Right lobe of liver (tissue), 6 donors: ENCODE measurements around the gene OSBPL3. TPM values are rescaled to one million over a fixed set of nuclear protein-coding genes. Genes with fewer than 3 reads are reported as not detected.

Experiments used
- ATAC-seq, 4 donors: fragments of 200-7000 bp; cut with Tn5 transposase; one replicate each; pipeline ENCODE4 v1.9.1; 2020; ENCODE audit warnings: mild to moderate bottlenecking in 4 of 4, moderate library complexity in 4 of 4
- DNase-seq, 3 donors: peaks; one replicate each; pipeline ENCODE4 v3.0.0-alpha.2; 2020
- H3K27ac ChIP-seq, 3 donors: fragments of 200-600 bp; one replicate each; pipeline ENCODE4 v1.8.0; 2022
- H3K27me3 ChIP-seq, 2 donors: fragments of 200-600 bp; one replicate each; pipeline ENCODE4 v1.8.0; 2022
- H3K36me3 ChIP-seq, 4 donors: fragments of 200-600 bp; sonication (generic) in 1 of 4; one replicate each; pipeline versions ENCODE4 v1.5.1 to v1.8.0; 2017 to 2022; ENCODE audit warnings: control low read depth in 1 of 4
- H3K4me1 ChIP-seq, 4 donors: fragments of 200-600 bp; sonication (generic) in 1 of 4; one replicate each; pipeline versions ENCODE4 v1.5.1 to v1.8.0; 2017 to 2022; ENCODE audit warnings: control low read depth in 1 of 4
- H3K4me3 ChIP-seq, 3 donors: fragments of 200-600 bp; one replicate each; pipeline ENCODE4 v1.8.0; 2022
- H3K9me3 ChIP-seq, 4 donors: fragments of 200-600 bp; sonication (generic) in 1 of 4; one replicate each; pipeline versions ENCODE4 v1.5.1 to v1.8.0; 2017 to 2022; ENCODE audit warnings: control low read depth in 1 of 4
- POLR2A ChIP-seq: fragments of 450-650 bp; IDR thresholded peaks from one replicate; pipeline ENCODE4 v1.6.1; 2017; ENCODE audit warnings: antibody characterized with exemption, mild to moderate bottlenecking
- WGBS: methylation state at CpG from one replicate; pipeline ENCODE4 v1.1.6; 2018; ENCODE audit warnings: low coverage, low lambda C conversion rate; ENCODE audit not compliant: insufficient coverage; ENCODE audit errors: missing lambda C conversion rate; 5-methylcytosine and 5-hydroxymethylcytosine counted together
- intact Hi-C, 2 donors: fragments of 100-400 bp; cut with DNase I; formaldehyde crosslinking; loops; one replicate each; pipeline versions ENCODE4 v1.11.2 to v1.14.1; 2022
- total RNA-seq, 6 experiments: library from RNA; depleted of rRNA in 2 of 6; stranded (reverse); fragments of >200 nt in 2 of 6; fragmentation: NEBNext Ultra II Directional in 3 of 6; extraction: Animal tissue kit (Norgen Biotek cat#: 25700) in 3 of 6; gene quantifications; one replicate each; pipeline versions ENCODE4 v1.1.0 to v1.2.4, GENCODE V29; 2016 to 2023
- TF ChIP-seq, protein P1 (sequence below), 4 donors: fragments of 200-600 bp in 3 of 4; fragments of 450-650 bp in 1 of 4; IDR thresholded peaks; one replicate each; pipeline versions ENCODE4 v1.5.1 to v1.8.0; 2016 to 2022; ENCODE audit warnings: antibody characterized with exemption in 4 of 4, mild to moderate bottlenecking in 2 of 4
- donor health status: DM: no; HTN: yes; CAD: no.
- donor health status: DM: no; HTN: no; CAD: no.
- donor health status: DM: no; HTN: no; CAD: no.
- donor health status: DM: no; HTN: yes; CAD: no.
- donor health status: DM: no; HTN: yes; CAD: no.

The OSBPL3 gene
- total RNA-seq, 6 experiments from 2014 or later, result 0.70 to 8.2 (median 2.4) TPM

DNA sequence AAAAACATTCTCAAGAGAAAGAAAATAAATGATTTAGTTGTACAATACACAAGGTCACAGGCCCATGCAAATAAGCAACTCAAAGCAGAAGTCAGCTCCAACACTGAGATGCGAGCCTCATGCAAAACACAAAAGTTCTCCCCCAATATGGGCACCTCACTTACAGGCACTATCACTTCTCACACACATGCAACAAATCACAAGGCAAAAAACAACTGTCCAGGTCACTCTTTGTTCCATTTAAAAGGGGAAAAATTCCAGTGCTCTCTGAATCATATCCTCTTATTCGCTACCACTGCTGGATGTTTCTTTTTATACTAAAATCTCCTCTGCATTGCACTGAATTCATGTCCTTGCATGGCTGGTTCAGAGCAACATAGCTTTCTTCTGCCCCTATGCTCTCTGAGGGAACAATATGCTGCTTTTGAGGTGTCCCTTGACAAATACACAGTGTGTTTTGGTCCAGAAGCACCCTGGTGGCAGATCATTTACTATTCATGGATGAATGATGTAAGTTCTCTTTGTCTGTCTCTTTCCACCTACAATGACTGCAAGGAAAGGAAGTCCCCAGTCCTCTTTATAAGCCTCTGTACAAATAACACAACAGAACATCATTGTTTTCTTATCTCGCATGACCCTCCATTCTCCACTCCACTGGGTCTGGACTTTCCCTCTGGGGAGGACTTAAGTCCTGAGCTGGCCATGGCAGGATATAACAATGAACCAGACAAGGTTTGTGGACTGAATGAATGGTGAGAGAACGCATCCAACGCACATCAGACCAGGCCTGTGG, 137.3 kb downstream of the OSBPL3 start:
- TF ChIP-seq POLR2A, result no peak
- TF ChIP-seq, protein P1, sequence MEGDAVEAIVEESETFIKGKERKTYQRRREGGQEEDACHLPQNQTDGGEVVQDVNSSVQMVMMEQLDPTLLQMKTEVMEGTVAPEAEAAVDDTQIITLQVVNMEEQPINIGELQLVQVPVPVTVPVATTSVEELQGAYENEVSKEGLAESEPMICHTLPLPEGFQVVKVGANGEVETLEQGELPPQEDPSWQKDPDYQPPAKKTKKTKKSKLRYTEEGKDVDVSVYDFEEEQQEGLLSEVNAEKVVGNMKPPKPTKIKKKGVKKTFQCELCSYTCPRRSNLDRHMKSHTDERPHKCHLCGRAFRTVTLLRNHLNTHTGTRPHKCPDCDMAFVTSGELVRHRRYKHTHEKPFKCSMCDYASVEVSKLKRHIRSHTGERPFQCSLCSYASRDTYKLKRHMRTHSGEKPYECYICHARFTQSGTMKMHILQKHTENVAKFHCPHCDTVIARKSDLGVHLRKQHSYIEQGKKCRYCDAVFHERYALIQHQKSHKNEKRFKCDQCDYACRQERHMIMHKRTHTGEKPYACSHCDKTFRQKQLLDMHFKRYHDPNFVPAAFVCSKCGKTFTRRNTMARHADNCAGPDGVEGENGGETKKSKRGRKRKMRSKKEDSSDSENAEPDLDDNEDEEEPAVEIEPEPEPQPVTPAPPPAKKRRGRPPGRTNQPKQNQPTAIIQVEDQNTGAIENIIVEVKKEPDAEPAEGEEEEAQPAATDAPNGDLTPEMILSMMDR (IDR thresholded peaks at IDR 0.05), result no peak
- Histone ChIP-seq H3K36me3 (no peaks in the 10 kb centered on the region), H3K27ac (no peak overlapping the region), H3K27me3 (no peaks in the 10 kb centered on the region), H3K9me3 (no peaks in the 10 kb centered on the region), H3K4me3 (no peak overlapping the region), H3K4me1 (no peaks in the 10 kb centered on the region)
- ATAC-seq, result no peak
- intact Hi-C loops, result no loop called here
- 83% methylated on average over 5 of the region's 5 CpGs for WGBS
- DNase-seq, result no peak

DNA sequence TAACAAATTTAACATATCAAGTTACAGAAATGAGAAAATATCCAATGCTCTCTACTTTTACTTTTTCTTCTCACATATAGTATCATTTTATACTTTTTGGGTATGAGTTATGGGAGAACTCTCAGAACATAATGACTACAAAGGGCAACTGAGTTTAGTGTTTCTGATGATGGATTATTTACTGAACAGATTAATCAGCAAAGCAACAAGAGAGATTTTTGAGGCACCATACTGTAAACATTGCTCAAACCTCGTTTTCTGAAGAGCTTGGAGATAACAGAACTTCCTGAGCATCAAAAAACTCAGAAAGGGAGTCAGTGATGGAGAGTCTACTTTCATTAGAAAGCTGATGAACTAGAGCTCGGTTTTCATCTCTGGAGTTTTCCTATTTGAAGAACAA, 137.9 kb downstream of the OSBPL3 start:
- no peak overlapping the region for H3K4me3 ChIP-seq
- no peaks in the 10 kb centered on the region for H3K27me3 ChIP-seq
- no peaks in the 10 kb centered on the region for H3K4me1 ChIP-seq
- no peaks in the 10 kb centered on the region for H3K9me3 ChIP-seq
- TF ChIP-seq POLR2A, result no peak
- TF ChIP-seq, protein P1 (IDR thresholded peaks at IDR 0.05), result no peak
- ATAC-seq (no peak), DNase-seq (no peak)
- WGBS, result 54% methylated on average over 2 of the region's 2 CpGs
- intact Hi-C loops, result no loop called here
- H3K36me3 ChIP-seq, result no peaks in the 10 kb centered on the region
- no peak overlapping the region for H3K27ac ChIP-seq

GRCh38 chr7:24840563-24840962, 139.4 kb downstream of the OSBPL3 start:
- TF ChIP-seq POLR2A, result no peak
- TF ChIP-seq, protein P1 (IDR thresholded peaks at IDR 0.05), result no peak
- H3K27ac ChIP-seq, result no peak overlapping the region
- ATAC-seq (no peak), DNase-seq (no peak)
- no peaks in the 10 kb centered on the region for H3K36me3 ChIP-seq
- H3K4me1 ChIP-seq, result no peaks in the 10 kb centered on the region
- no peaks in the 10 kb centered on the region for H3K27me3 ChIP-seq
- H3K9me3 ChIP-seq, result no peaks in the 10 kb centered on the region
- no peak overlapping the region for H3K4me3 ChIP-seq
- intact Hi-C loops, result no loop called here

DNA sequence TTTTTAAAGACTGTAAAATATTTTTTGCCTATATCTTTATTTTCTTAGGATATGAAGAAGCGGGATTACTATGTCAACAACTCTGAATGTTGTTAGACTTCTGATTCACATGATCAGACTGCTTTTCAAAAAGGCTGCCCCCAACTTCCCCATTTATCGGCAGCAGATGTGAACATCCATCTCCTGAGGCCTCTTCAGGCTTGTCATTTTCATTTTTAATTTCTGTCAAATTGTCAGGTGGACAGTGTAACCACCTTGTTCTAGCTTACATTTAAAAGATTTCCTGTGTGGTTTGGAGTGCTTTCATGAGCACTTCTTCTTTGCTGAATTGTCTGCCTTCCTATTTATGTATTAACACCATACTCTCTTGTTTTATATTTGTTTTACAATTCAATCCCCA, 143.9 kb downstream of the OSBPL3 start:
- H3K9me3 ChIP-seq, result no peaks in the 10 kb centered on the region
- ATAC-seq, result peak in 1 of 4 donors; percentile 29
- no peaks in the 10 kb centered on the region for H3K36me3 ChIP-seq
- DNase-seq, result no peak
- intact Hi-C loops, result no loop called here
- WGBS, result 75% methylated on average over 2 of the region's 2 CpGs
- no peak overlapping the region for H3K4me3 ChIP-seq
- no peaks in the 10 kb centered on the region for H3K27me3 ChIP-seq
- TF ChIP-seq, protein P1 (IDR thresholded peaks at IDR 0.05), result no peak
- no peak for TF ChIP-seq POLR2A
- no peaks in the 10 kb centered on the region for H3K4me1 ChIP-seq
- no peak overlapping the region for H3K27ac ChIP-seq

GRCh38 chr7:24835643-24836042, 144.3 kb downstream of the OSBPL3 start:
- ATAC-seq (no peak), DNase-seq (no peak)
- Histone ChIP-seq H3K9me3 (no peaks in the 10 kb centered on the region), H3K27me3 (no peaks in the 10 kb centered on the region), H3K4me3 (no peak overlapping the region), H3K27ac (no peak overlapping the region), H3K36me3 (no peaks in the 10 kb centered on the region), H3K4me1 (no peaks in the 10 kb centered on the region)
- WGBS, result 56% methylated on average over 3 of the region's 3 CpGs
- TF ChIP-seq, protein P1 (IDR thresholded peaks at IDR 0.05), result no peak
- TF ChIP-seq POLR2A, result no peak
- intact Hi-C loops, result no loop called here
